PC-9 (cell line): ENCODE data around the gene SNX9.

Source experiments
- CTCF ChIP-seq: fragments of 200-600 bp; sonication (generic); conservative IDR thresholded peaks from 2 replicates; pipeline ENCODE4 v1.6.1; 2017; ENCODE audit warnings: mixed run types, antibody characterized with exemption, mild to moderate bottlenecking, moderate library complexity
- EZH2 ChIP-seq: fragments of 200-600 bp; sonication (generic); IDR thresholded peaks from 2 replicates; pipeline ENCODE4 v1.8.0; 2017; ENCODE audit warnings: antibody characterized with exemption, low read depth

- TF ChIP-seq CTCF (no peak), EZH2 (no peak)
These were observed 165.0 kb downstream of the SNX9 start for GRCh38 chr6:157987788-157988699.
